ENCODE data around the gene C10orf143. TPM values are rescaled to one million over a fixed set of nuclear protein-coding genes. Genes with fewer than 3 reads are reported as not detected.
"Not testable (repeated sequence)": the region's sequence is repeated elsewhere in the genome, so short reads cannot be mapped to it uniquely, and the experiment has no call there.

C10orf143 gene
- total RNA-seq, 1 donor from 2014 or later: 3.7 TPM

DNA sequence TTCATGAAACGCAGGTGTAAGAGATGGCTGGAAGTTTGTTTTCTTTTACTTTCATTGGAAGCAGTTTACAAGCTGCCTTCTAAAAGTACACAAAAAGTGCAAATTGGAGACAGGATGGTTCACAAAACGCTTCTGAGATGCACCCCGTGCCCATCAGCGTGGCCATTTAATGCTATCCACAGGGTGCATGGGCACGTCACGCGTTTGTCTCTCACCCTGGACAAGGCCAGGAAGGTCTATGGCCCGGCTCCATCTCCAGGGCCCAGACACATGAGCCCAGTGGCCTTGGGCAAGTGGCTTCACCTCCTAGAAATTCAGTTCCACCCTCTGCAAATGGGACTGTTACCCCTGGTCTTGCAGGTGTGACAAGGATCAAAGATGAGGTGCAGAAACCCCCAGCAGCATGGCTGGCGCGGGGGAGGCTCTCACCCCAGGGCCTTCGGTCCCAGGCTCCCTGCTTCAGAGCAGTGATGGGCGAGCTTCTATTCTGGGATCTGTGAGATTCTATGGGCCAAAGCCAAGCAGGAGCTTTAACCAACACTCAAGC lies 85.8 kb downstream of the C10orf143 start:
- ATAC-seq: no peak
- TF ChIP-seq, protein P1, sequence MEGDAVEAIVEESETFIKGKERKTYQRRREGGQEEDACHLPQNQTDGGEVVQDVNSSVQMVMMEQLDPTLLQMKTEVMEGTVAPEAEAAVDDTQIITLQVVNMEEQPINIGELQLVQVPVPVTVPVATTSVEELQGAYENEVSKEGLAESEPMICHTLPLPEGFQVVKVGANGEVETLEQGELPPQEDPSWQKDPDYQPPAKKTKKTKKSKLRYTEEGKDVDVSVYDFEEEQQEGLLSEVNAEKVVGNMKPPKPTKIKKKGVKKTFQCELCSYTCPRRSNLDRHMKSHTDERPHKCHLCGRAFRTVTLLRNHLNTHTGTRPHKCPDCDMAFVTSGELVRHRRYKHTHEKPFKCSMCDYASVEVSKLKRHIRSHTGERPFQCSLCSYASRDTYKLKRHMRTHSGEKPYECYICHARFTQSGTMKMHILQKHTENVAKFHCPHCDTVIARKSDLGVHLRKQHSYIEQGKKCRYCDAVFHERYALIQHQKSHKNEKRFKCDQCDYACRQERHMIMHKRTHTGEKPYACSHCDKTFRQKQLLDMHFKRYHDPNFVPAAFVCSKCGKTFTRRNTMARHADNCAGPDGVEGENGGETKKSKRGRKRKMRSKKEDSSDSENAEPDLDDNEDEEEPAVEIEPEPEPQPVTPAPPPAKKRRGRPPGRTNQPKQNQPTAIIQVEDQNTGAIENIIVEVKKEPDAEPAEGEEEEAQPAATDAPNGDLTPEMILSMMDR (IDR thresholded peaks at IDR 0.05): no peak
- Histone ChIP-seq H3K9me3 (no peaks in the 10 kb centered on the region), H3K27me3 (ENCODE audit: low read depth) (no peaks in the 10 kb centered on the region), H3K27ac (no peak overlapping the region), H3K4me3 (no peak overlapping the region), H3K4me1 (no peaks in the 10 kb centered on the region), H3K36me3 (no peaks in the 10 kb centered on the region)
- intact Hi-C loops (cut with DNase I): no loop called here
- DNase-seq: no peak

DNA sequence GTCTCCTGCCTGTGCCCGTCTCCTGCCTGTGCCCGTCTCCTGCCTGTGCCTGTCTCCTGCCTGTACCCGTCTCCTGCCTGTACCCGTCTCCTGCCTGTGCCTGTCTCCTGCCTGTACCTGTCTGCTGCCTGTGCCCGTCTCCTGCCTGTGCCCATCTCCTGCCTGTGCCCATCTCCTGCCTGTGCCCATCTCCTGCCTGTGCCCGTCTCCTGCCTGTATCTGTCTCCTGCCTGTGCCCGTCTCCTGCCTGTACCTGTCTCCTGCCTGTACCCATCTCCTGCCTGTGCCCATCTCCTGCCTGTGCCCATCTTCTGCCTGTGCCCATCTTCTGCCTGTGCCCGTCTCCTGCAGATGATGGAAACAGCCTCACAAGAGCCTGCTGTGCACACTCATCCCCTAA lies 86.3 kb downstream of the C10orf143 start:
- H3K4me3 ChIP-seq; H3K36me3 ChIP-seq; DNase-seq; H3K4me1 ChIP-seq; ATAC-seq; intact Hi-C loops (cut with DNase I); H3K27me3 ChIP-seq (ENCODE audit: low read depth); H3K27ac ChIP-seq; H3K9me3 ChIP-seq: not testable (repeated sequence)

DNA sequence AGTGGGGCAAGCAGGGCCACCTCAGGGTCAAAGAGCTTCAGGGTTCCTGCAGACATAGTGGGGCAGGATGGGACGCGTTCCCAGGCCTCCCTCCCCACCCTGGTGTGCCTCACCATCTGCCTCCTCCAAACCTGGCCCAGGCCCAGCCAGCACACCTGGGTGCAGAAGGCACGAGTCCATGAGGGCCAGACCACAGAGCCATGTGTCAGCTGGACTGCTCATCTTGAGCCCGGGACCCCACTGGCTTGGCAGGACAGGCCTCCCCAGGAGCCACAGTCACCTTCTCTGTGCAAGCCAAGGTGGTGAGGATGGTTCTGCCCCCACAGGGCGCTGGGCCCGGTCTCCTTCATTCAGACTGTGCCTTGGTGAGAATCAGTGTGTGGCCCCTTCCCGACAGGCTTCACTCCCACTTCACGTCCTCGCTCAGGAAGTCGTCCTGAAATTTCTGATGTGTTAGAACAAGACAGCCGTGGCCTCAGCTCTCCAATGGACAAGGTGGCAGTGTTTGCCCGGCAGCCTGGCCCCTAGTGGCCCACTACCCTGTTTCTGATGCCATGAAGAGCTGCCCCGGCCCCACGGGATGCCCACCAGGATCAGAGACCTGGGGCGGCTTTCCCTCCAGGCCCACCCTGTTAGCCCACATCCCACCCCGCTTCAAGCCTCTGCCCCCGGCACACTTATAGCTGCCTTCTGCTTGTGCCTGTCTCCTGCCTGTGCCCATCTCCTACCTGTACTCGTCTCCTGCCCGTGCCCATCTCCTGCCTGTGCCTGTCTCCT lies 87.0 kb downstream of the C10orf143 start:
- intact Hi-C loops (cut with DNase I): no loop called here
- no peaks in the 10 kb centered on the region for H3K4me1 ChIP-seq
- no peak for DNase-seq
- peak in 1 of 2 donors; percentile 14 for ATAC-seq
- no peaks in the 10 kb centered on the region for H3K27me3 ChIP-seq (ENCODE audit: low read depth)
- H3K4me3 ChIP-seq: no peak overlapping the region
- H3K9me3 ChIP-seq: no peaks in the 10 kb centered on the region
- no peaks in the 10 kb centered on the region for H3K36me3 ChIP-seq
- H3K27ac ChIP-seq: no peak overlapping the region
- TF ChIP-seq, protein P1 (IDR thresholded peaks at IDR 0.05): no peak

DNA sequence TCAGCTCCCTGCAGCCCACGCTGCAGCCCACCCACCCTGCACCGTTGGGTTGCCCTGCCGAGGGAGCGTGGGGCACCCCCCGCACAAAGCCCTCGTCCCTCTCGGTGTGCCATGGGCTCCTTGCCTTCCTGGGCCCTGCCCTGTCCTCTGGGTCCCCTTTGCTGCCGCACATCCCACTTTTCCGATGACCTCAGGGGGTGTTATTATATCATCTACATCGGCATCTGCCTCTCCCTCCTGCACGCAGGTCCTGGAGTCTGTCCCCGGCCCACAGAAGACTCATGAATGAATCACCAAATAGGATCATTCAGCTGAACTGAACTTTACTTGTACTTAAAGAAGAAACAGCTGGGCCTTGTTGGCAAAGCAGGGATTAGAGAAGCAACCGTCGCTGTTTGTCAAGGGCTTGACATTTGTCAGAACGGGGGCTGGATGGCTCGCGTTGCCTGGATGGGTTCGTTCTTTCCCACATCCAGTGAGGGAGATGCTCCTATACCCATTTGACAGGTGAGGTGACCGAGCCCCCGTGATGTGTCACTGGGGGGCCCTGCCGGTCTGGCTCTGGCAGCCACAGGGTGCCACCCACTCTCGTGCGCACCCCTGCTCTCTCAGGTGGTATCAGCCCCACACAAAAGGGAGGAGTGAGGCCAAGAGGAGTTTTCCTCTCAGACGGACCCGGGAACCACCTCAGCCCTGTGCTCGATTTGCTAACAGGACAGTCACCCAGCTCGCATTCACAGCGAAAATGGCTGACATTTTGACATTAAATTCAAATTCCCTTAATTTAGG lies 87.9 kb downstream of the C10orf143 start:
- H3K27me3 ChIP-seq (ENCODE audit: low read depth): no peaks in the 10 kb centered on the region
- H3K27ac ChIP-seq: no peak overlapping the region
- intact Hi-C loops (cut with DNase I): no loop called here
- TF ChIP-seq, protein P1 (IDR thresholded peaks at IDR 0.05): no peak
- H3K9me3 ChIP-seq: no peaks in the 10 kb centered on the region
- H3K36me3 ChIP-seq: no peaks in the 10 kb centered on the region
- no peaks in the 10 kb centered on the region for H3K4me1 ChIP-seq
- no peak overlapping the region for H3K4me3 ChIP-seq
- ATAC-seq (no peak), DNase-seq (no peak)

DNA sequence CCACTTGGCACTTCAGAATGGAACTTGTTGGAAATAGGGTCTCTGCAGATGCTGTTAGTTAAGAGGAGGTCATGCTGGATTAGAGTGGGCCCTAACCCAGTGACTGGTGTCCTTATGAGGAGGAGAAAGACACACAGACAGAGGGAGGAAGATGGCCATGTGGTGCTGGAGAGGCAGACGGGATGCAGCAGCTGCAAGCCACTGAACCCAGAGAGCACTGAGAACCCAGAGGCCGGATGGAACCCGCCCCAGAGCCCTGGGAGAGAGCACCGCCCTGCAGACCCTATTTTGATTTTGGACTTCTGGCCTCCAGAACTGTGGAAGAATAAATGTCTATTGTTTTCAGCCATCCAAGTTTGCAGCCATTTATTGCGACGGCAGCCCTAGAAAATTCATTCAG lies 88.5 kb downstream of the C10orf143 start:
- ATAC-seq: no peak
- no peak overlapping the region for H3K27ac ChIP-seq
- TF ChIP-seq, protein P1 (IDR thresholded peaks at IDR 0.05): no peak
- H3K36me3 ChIP-seq: no peaks in the 10 kb centered on the region
- no peaks in the 10 kb centered on the region for H3K9me3 ChIP-seq
- intact Hi-C loops (cut with DNase I): no loop called here
- no peak for DNase-seq
- no peaks in the 10 kb centered on the region for H3K4me1 ChIP-seq
- H3K4me3 ChIP-seq: no peak overlapping the region
- H3K27me3 ChIP-seq (ENCODE audit: low read depth): no peaks in the 10 kb centered on the region
